NCI-H2029 (cell line): Measurements from ENCODE around the gene SNRK.

Experiments
- DNase-seq: peaks from one replicate; lab custom pipeline; 2025; lab: John Stamatoyannopoulos, UW

SNRK gene

GRCh38 chr3:43309372-43310305 is 23.3 kb downstream of the SNRK start:
- no peak for DNase-seq

- DNase-seq = no peak
These were observed 30.6 kb downstream of the SNRK start for GRCh38 chr3:43316783-43317460.

- no peak for DNase-seq
These were observed 31.3 kb downstream of the SNRK start for GRCh38 chr3:43317461-43318316.

- peak; percentile 40 for DNase-seq
These were observed 33.0 kb downstream of the SNRK start for GRCh38 chr3:43319376-43319775.

DNA sequence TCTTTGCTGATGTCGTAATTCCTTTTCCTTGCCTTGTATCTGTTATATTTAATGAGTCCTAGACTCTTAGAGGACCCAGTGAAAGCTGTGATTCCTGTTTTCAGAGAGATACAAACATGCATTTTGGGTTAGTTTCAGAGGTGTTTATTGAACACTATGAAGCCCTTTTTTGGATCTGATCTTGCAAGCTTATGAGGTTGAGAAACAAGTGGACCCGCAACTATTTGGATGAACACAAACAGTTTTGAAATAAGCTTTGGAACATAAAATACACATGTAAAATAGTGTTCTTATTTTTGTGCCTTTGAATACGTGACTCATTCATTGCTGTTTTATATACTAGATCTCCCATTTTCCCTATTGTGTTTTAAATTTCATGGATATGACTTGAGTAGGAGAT is 33.5 kb downstream of the SNRK start:
- DNase-seq = no peak

- no peak for DNase-seq
These were observed 33.9 kb downstream of the SNRK start for GRCh38 chr3:43320288-43320687.

DNA sequence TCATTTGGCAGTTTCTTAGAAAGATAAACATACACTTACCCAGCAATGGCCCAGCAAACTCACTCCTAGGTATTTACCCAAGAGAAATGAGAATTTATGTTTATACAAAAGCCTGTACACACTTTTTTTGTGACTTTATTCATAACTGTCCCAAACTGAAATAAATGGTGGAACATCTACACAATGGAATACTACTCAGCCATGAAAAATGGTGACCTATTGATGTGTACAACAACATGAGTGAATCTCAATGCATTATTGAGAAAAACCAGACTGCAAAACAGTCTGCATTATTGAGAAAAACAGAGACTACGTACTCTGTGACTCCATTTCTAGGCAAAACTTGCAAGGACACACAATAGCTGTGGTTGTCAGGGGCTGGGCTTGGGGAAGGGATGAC is 37.2 kb downstream of the SNRK start:
- DNase-seq = no peak

DNA sequence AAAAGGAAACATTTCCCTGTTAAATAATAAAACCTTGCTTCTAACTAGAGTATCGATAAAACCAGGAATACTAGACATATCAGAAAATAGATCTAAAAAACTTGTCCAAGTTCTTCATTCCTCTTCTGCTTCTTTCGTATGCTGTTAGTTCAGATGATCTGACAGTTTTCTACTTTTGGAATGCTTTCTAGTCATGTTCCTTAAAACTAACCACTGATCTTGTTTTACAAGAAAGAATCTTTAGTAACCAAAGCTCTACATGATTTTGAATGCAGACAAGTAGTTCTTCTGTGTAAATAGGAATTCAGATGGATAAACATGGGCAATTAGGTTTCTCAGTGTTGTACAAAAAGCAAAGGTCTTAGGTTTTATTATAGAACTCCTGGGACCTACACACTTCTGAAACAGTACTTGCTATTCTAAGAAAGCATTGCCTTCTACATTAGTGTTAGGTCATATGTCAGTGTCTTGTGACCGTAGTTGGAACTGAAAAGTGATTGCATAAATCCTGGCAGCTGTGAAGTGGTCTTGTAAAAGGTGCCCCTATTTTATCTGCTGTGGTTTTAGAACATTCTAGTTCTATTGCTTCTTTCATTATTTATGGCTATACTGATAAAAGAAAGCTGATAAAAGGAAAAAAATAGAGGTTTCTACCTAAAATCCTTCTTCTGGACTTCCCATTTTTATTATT is 40.7 kb downstream of the SNRK start:
- DNase-seq = no peak

- no peak for DNase-seq
These were observed 41.2 kb downstream of the SNRK start for GRCh38 chr3:43327582-43327979.

DNA sequence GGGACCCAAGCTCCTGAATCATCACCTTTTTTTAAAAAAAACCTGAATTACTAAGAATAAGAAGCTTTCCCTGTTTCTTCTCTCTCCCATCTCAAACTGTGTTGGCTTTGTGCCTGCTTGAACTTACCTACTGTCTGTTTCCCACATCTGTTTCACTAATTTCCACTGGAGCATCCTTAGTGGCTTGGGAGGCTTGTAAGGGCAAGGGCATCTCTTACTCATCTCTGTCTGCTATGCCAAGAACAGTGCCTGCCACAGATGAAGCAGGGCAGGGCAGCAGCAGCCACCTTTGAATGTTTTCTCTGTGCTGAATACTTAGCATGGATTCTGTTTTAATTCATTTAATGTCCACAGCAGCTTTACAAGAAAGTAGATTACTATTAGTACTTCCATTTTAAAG is 42.3 kb downstream of the SNRK start:
- DNase-seq = no peak

- no peak for DNase-seq
These were observed 44.6 kb downstream of the SNRK start for GRCh38 chr3:43330981-43331380.

GRCh38 chr3:43331381-43331780 is 45.0 kb downstream of the SNRK start:
- DNase-seq = no peak

DNA sequence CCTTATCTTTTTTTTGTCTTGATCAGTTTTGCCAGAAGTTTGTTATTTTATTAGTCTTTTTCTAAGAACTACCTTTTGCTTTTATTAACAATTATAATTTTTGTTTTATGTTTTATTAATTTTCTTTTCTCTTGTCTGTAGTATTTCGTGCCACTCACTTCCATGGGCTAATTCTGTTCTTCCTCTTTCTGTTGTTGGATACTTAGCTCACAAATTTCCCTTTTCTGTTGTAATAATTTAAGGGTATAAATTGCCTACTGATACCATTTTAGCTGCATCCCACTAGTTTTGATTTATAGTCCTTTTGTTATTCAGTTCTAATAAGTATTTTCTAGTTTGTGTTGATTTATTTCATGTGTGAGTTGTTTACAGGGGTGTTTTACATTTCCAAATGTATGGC is 48.6 kb downstream of the SNRK start:
- no peak for DNase-seq

GRCh38 chr3:43335799-43336198 is 49.5 kb downstream of the SNRK start:
- no peak for DNase-seq

DNA sequence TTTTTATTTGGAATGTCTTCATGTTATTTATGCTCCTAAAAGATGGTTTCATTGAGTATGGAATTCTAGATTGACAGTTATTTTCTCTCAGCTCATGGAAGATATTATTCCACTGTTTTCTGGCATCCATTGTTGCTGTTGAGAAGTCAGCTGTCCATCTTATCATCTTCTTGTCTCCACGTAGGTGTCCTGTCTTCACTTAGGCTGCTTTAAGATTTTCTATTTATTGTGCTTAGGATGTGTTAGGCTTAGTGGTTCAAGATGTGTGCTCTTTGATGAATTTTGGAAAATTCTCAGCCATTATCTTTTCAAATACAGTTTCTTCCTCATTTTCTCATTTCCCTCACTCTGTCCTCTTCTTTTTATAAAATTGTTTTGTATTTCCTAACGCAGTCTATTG is 52.0 kb downstream of the SNRK start:
- no peak for DNase-seq

- DNase-seq = no peak
These were observed 54.1 kb downstream of the SNRK start for GRCh38 chr3:43340403-43340802.

DNA sequence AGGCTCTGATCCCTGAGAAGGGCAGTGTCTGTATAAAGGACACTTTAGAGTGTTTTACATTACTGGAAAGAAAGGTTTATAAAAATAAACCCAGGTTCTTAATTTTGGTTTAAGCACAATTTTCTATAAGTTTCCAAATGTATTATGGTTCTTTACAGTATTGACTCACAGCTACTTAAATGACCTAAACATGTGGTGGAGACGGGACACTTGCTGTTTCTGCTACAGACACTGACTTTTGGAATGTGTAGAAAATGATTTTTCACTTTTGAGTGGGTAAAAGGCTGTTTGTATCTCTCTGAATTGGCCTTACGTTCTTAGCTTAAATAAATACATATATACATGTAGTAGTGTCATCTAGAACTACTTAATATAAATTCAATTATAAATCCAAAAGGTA is 55.4 kb downstream of the SNRK start:
- DNase-seq = no peak

DNA sequence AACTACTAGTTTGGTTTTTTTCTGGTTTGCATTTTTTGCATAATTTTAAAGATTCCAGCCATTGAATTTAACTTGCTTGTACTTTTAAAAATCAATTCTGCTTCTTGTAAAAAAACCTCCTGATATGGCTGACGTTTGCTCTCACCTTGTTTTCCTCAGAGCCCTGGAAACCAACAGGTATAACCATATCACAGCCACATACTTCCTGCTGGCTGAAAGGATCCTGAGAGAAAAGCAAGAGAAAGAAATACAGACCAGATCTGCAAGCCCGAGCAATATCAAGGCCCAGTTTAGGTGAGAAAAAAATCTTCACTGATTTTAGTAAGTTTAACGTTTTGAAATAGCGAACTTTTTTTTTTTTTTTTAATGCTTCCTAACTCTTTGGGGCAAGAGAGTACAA is 56.8 kb downstream of the SNRK start:
- no peak for DNase-seq

- no peak for DNase-seq
These were observed 57.5 kb downstream of the SNRK start for GRCh38 chr3:43343815-43344214.

GRCh38 chr3:43344520-43344919 is 58.2 kb downstream of the SNRK start:
- no peak for DNase-seq

GRCh38 chr3:43345246-43345645 is 58.9 kb downstream of the SNRK start:
- DNase-seq = no peak

DNA sequence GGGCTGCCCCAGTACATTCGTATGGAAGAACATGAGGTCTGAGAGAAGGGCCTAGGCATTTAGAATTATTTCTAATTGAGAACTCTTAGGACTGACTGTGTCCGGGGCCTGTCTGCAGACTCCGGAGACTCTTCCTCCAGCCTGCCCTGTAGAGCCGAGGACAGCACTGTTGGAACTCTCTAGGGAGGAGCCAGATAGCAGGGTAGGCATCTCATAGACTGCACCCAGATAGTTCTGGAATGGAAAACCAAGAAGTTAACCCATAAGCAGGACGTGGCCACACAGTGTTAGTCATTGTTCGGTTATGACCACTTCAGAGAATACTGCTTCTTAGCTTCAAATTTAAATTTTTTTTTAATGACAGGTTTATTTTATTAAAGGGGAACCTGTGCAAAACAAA is 59.5 kb downstream of the SNRK start:
- no peak for DNase-seq
